Activated CD8-positive, alpha-beta memory T cell treated with anti-CD3 and anti-CD28 coated beads for 24 hours (primary cell): ENCODE measurements around the gene SERPINF2.
A peak's percentile ranks its signal among the peaks of the same experiment; 100 is the strongest.
"Not testable (repeated sequence)": the region's sequence is repeated elsewhere in the genome, so short reads cannot be mapped to it uniquely, and the experiment has no call there.

Experiments
- DNase-seq: peaks from one replicate; pipeline ENCODE4 v3.0.0-alpha.2; 2020

SERPINF2 gene

DNA sequence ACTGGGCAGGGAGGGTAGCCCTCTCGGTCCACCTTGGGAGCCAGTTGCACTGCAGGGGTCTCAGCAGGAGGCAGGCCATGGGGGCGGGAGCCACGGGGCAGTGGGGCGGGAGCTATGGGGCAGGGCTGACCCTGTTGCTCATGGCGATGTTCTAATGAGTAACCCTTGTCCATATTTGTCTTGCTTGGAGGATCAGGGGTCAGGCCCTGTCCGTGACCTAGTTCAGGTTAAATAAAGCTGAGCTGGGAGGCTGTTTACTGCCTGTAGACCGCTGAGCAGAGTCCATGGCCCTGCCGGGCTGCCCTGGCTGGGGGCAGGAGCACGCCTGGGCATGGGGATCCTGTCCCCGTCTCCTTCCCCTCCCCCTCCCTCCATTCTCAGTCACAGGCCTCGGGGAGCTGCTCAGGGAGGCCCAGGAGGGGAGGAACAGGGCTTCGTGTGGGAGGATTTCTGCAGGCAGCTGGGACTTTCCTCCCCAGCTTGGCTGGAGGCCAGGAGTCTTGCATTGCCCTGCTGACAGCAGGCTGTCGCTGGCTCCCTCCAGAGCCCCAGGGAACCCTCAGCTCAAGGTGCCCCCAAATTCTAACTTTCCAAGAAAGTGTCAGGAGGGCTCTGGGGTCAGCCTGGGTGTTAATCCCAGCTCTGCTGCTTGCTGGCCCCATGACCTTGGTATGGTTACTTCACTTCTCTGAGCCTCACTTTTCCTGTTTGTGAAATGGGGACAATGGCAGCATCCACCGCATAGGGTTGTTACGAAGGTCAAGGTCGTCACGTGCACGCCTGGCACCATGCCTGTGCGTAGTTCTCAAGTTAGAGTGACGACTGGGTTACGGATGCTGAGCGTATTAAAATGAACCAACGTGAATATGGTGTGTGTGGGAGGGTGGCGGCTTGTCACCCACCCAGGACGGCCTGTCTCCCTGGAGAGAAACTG, 6.1 kb upstream of the SERPINF2 start:
- DNase-seq = no peak

- DNase-seq = no peak
Observed at GRCh38 chr17:1737531-1738291, 5.0 kb upstream of the SERPINF2 start.

- DNase-seq = not testable (repeated sequence)
Observed at GRCh38 chr17:1741899-1742298, 772 bp upstream of the SERPINF2 start.

DNA sequence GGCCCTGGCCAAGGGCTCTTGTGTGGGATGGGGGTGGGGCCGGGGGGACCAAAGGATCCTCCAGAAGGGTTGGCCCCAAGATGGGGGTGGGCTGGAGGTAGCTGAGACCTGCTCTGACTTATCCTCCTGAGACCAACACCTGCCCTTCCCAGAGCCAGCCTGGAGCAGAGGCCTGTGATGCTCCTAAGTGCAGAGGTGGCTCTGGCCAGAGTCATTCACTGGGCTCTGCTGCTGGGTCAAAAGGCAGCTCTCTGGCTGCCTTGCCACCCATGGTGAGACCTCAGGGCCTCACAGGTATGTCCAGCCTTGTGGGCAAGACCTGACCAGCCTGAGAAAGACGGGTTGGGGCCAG, 393 bp downstream of the SERPINF2 start:
- DNase-seq = no peak

DNA sequence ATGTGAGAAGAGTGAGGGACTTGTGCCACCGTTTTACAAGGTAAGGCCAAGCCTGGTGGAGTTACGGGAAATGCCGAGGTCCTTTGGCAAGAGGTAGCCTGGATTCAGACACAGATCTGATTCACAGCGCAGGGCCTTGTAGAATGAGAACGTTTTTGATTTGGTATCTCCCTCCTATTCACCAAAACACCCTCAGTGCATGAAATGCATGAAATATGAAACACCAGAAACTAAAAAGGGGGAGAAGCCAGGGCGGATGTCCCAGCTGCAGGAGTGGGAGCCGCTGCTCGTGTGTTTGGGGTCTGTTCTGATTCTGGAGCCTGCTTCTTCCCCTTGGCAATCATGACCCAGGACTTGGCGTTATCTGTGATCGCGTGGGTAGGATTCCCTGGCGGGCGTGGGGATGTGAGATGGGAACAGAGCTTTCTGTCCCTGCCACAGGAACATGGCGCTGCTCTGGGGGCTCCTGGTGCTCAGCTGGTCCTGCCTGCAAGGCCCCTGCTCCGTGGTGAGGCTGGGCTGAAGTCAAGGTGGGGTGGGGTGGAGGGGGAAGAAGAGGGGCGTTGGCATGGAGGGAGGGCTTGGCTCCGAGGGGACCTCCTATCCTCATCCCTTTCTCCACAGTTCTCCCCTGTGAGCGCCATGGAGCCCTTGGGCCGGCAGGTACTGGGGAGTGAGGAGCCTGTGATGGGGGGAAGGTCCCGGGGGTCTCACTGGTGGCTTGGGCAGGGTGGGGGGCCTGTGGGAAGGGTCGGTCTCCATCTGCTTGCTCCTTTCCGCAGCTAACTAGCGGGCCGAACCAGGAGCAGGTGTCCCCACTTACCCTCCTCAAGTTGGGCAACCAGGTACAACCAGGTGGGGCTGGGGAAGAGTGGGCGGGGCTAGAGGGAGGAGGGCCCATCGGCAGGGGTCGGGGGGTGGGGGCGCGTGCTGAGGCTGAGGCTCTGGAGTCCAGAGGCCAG, 2.2 kb downstream of the SERPINF2 start:
- DNase-seq = no peak

- no peak for DNase-seq
Observed at GRCh38 chr17:1745513-1746020, 2.9 kb downstream of the SERPINF2 start.

DNA sequence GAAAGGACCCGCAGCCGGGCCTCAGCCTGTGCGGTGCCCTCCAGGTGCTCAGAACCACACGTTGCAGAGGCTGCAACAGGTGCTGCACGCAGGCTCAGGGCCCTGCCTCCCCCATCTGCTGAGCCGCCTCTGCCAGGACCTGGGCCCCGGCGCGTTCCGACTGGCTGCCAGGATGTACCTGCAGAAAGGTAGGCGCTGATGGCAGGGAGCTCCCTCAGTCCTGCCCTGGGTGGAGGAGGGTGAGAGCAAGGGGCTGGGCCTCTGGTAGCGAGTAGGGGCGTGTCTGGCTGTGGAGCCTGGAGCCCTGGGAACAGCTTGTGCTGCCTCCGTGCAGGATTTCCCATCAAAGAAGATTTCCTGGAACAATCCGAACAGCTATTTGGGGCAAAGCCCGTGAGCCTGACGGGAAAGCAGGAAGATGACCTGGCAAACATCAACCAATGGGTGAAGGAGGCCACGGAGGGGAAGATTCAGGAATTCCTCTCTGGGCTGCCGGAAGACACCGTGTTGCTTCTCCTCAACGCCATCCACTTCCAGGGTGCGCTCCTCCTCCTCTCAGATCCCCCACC, 4.4 kb downstream of the SERPINF2 start:
- DNase-seq = no peak

DNA sequence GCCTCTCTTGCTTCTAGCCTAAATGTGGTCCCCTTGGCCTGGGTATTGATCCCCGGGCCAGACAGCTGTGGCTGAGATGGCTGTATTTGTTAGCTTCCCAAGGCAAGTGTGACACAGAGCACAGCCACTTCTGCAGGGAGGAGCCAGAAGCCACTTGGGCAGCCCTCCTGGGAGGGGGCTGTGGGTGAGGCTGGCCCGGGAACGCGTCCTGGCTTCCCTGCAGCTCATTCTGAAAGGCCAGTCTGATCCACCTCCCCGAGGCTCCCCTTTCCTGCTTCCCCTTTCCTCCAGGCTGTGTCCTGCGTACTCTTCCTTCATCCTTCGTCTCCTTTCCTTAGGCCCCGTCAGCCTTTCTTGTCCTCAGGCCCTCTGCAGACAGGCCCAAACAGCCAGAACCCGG, 8.0 kb downstream of the SERPINF2 start:
- no peak for DNase-seq

GRCh38 chr17:1752425-1753262, 10.0 kb downstream of the SERPINF2 start:
- DNase-seq = no peak

- DNase-seq = no peak
Observed at GRCh38 chr17:1753767-1754429, 11.2 kb downstream of the SERPINF2 start.

DNA sequence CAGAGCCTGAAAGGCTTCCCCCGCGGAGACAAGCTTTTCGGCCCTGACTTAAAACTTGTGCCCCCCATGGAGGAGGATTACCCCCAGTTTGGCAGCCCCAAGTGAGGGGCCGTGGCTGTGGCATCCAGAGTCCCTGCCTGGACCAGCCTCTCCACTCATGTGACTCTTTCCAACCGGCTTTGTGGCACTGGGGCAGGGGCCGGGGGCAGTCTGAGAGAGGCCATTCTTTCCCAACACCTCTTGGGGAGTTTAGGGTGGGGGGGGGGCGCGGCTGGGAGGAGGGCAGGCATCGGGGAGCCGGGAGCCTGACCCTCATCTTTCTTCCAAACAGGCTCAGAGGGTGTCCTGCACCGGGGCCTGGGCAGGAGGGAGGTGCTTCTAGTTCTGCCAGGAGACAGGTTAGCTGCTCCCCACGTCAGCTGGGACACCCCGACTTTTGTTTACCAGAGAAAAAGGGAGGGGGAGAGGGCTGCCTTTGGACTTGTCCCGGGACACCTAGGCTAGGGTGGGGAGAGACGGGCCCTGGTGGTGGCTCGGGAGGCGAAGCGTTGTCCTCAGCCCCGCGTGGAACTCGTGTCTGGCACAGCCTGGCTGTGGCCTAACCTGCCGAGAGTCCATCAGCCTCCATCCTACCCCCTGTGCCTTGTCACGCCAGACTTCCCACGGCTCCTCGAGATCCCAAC, 11.9 kb downstream of the SERPINF2 start:
- DNase-seq = no peak

DNA sequence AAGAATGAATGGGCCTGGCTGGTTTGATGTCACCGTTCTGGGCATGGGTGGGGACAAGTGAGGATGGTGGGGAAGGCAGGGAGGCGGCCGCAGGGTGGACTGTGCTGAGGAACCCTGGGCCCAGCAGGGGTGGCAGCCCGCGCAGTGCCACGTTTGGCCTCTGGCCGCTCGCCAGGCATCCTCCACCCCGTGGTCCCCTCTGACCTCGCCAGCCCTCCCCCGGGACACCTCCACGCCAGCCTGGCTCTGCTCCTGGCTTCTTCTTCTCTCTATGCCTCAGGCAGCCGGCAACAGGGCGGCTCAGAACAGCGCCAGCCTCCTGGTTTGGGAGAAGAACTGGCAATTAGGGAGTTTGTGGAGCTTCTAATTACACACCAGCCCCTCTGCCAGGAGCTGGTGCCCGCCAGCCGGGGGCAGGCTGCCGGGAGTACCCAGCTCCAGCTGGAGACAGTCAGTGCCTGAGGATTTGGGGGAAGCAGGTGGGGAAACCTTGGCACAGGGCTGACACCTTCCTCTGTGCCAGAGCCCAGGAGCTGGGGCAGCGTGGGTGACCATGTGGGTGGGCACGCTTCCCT, 12.7 kb downstream of the SERPINF2 start:
- no peak for DNase-seq

DNA sequence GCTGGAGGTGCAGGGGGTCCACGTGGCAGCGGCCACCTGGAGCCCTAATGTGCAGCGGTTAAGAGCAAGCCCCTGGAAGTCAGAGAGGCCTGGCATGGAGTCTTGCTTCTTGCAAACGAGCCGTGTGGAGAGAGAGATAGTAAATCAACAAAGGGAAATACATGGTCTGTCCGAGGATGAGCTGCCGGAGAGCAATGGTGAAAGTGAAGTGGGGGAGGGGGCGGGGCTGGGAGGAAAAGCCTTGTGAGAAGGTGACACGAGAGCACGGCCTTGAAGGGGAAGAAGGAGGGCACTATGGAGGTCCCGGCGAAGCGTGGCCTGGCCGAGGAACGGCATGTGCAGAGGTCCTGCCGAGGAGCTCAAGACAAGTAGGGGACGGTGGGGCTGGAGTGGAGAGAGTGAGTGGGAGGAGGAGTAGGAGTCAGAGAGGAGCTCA, 13.2 kb downstream of the SERPINF2 start:
- DNase-seq = no peak

- no peak for DNase-seq
Observed at GRCh38 chr17:1758807-1759206, 16.1 kb downstream of the SERPINF2 start.

- no peak for DNase-seq
Observed at GRCh38 chr17:1759529-1759928, 16.9 kb downstream of the SERPINF2 start.

- DNase-seq = no peak
Observed at GRCh38 chr17:1762233-1762900, 19.7 kb downstream of the SERPINF2 start.

- DNase-seq = peak; percentile 74
Observed at GRCh38 chr17:1762901-1763898, 20.5 kb downstream of the SERPINF2 start.

DNA sequence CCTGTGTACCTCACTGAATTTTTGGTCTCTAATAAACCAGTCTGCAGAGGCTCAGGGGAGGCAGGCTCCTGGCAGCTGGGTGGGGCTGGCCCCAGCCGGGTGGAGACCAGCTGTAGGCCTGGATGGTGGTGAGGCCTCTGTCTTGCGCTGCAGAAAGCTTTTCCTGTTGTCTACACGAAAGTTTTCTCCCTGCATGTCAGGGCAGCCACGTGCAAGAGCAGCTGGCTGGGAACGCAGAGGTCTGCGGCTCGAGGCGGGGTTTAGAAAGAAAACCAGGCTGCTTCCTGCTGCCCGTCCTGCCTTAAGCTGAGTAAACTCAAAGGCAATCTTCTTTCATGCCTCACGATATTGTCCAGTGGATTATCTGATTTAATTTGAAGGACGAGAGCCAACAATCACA, 21.6 kb downstream of the SERPINF2 start:
- peak; percentile 81 for DNase-seq
